GM21576 (cell line): Measurements from ENCODE around the gene VSX1.

ENCODE experiments used
- ATAC-seq: cut with Tn5 transposase; IDR thresholded peaks from one replicate; pipeline ENCODE4 v1.9.1; 2021; ENCODE audit warnings: mild to moderate bottlenecking, moderate library complexity; ENCODE audit not compliant: unreplicated experiment

VSX1 gene

DNA sequence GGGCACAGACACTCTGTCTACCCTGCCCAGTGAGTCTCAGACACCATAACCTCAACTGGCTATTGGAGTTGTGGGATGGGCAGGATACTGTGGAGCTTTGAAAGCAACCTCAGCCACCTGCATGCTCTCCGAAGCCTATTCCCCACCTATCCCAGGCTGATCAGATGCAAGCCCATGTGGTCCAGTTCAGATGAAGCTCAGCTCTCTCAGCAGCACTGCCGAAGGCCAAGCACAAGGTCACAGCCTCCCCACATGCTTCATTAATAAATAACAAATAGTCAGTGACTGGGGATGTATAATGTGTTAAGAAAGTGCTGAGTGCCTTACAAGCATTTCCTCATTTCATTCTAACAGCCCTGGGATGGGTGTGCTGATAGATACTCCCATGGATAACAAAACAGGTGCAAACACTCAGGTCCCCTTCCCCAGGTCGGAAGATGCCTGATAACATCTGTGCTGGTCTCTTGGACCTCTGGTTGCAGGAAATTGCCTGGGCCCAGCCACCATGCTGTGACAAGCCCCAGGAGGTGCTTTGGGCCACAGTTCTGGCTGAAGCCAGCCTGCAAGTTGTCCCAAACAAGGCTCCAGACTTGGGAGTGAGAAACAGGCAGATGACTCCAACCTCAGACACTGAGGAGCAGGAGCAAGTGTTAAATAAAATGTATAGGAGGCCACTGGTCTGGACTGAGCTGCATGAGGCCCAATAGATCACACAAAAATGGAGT is 27.7 kb downstream of the VSX1 start:
- no peak for ATAC-seq

DNA sequence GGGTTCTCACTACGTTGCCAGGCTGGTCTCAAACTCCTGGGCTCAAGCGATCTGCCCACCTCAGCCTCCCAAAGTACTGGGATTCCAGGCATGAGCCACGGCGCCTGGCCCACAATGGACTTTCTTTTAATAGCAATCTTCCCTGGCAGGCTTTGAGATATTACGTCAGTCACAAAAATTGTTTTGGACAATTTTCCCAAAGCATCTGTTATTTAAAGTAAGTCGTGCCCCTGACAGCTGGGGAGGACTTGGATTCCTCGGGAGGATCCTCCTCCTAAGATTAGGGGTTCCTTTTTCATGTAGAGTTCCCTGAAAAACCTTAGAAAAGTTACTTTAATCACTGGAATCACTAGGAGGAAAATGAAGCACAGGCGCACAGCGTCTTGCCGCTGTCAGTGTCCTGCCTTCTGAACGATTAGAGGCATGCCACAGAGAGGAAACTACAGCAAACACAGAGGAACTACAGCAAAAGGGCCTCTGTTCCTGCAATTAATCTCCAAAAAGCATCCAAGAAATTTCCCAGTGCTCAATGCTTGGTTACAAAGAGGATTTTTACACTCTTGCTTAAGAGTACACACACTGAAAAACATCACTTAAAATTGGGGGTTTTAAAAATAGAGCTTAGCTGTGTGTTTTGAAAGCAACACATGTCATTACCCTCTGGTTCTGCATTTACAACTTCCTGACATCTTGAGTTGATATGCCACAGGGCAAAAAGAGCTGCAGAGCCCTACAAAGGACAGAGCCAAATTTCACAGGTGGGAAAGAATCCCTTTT is 28.5 kb downstream of the VSX1 start:
- no peak for ATAC-seq

DNA sequence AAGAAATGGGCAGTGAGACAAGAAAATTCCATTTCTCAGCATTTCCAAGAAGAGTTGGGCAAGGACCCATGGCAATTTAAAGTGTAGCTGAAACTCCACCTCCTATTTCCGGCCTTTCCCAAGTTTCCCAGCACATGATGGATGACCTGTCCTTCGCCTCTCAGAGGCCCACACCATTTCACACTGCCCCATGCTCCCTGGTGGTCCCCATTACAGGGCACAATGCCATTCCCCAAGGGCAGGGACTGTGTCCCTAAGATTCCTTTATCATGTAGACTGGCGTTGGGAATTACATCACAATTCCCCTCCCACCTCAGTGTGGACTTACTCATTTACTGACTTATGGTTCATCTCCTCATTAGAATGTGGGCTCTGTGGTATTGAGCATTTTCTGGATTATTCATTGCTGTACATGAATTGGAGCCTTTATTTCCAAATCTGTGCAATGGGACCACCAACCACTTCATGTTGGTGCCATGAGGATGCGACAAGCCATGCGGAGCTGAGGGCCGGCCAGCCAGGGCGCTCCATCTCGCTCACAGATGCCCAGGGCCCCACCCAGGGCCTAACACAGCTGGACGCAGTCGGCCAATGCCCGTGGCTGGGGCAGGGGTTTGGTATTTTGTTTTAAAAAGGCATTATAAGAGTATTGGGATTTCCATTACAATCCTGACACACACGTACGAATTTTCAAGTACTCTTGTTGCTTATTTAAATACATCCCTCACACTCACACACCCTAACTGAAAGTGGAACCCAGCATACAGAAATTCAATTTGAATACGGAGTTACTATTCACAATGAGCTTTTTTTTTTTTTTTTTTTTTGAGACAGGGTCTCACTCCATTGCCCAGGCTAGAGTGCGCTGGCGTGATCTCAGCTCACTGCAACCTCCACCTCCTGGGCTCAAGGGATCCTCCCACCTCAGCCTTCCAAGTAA is 29.4 kb downstream of the VSX1 start:
- no peak for ATAC-seq

DNA sequence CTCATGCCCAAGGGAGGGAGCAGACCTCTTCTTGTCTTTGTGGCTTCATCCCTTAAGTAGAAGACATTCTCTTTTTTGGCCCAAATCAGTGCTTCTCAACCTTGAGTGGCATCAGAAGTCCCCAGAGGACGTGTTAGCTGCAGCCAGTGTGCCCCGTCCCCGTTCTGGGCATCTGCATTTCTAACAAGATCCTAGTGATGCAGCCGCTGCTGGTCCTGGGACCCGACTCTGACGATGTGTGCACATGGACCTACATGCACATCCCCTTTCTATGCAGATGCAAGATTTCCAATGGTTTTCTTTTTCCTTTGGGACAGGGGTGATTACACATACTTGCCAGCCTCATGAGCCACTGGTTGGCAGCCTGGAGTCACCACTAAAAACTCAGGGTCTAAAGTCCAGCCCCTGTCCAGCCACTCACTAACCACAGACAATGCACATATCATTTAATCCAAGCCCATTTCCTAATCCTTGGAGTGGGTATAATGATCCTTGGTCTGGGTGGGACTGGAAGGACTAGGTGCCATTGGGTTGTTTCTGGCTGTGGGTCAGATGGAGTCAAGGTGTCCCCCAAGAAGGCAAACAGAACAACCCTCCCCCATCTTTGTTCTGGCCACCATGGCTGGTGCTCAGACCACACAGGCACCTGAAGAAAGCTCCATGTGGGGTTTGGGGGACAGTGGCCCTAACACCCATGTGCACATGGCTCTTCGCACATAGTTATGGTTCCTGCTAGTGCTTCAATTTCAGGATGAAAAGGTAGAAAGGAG is 30.4 kb downstream of the VSX1 start:
- no peak for ATAC-seq

DNA sequence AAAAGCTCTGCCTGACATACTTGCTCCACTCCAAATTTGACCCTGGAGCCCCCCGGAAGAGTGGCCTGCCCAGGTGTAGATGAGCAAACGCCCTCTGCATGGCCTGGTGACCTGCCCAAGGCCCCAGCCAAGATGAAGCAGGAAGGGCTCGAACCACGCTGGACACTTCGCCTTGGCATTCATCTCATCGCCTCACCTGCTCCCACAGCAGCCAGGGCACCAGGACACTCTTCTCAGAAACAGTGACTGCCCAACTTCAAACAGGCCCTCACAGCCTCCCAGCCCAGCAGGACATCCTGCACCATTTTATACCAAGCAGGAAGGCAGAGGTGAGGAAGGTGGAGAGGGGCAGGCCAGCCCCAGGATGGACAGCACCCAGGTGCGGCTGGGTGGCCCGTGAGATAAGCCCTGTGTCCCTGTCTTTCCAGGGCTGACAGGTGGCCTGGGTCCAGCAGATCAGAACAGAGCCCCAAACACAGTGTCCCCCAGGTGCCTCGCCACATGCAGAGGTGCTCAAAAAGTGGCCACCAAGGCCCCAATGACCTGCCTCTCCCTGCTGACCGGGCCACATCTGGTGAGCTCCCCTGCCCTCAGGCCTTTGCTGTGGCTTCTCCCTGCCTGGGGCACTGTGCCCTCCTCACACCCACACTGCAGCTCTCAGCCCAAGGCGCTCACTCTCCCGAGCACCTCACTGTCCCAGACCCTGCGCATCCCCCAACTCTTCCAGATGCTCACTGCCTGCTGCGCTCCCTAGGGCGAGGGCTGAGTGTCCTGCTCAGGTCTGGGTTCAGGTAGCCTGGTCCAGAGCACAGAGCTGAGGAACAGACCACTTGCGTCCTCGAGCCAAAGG is 31.2 kb downstream of the VSX1 start:
- no peak for ATAC-seq

DNA sequence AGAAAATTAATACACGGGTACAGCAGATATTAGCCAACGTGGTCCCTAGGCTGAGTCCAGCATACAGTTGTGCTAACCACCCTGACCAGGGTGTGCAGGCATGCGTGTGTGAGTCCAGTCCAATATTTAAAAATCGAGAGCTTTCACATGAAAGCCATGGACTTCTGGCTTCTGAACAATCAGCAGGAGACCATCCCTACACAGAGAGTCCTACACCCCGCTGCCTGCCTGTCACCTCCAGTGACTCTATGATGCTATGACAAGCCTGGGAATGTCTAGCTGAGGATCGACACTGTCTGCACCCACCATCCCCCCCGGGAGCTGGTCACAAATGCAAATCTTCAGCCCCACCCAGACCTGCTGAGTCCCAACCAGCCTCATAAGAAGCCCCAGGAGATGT is 31.9 kb downstream of the VSX1 start:
- no peak for ATAC-seq

DNA sequence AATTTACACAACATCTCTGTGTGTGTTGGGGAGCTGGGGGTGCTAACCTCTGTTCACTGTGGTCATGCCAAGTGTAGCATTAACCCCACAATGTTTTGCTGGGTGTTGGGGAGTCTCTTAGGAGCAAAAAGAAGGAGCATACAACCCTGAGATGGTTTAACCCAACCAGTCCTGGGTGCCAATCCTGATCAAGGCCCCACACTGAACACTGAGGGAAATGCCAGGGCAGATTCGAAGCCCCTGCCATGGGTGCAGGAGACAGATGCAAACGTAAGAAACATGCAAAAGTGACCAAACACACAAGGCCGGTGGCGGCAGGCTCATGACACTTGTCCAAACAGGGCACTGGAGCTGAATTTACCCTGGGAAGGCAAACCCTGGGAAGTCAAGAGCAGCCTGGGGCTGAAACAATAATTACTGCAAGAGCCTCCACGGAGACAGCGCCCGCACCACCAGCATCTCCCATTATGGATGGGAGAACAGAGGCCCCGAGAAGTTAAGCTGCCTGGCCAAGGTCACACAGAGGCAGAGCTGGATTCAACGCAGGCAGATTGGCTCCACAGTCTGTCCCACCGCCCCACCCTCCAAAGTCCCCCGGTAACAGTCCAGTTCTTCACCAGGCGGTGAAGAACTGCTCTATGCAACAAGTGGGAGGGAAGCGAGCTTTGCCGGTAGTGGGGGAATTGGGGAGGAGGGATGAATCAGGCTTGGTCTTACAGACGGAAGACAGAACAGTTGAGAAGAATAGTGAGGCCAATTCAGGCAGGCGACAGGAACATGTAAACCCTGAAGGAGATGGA is 32.5 kb downstream of the VSX1 start:
- ATAC-seq = no peak

DNA sequence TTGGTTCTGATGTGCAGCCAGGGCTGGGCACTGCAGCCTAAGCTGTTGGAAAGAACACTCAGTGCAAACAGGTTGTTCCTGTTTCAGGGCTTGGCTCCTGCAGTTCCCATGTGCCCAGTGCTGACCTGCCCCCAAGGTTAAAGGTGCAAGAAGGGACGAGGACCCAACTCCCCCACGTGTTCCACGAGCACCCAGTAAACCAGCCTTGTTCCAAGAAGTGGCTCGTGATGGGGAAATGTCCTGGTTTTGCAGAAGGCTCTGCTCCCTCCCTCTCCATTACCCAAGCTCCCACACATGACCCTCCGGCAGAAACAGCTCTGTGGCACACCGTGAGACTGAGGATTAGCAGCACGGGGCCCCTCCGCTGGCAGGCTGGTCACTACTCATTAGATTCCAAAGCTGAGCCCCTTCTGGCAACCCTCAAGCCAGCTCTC is 33.4 kb downstream of the VSX1 start:
- no peak for ATAC-seq

DNA sequence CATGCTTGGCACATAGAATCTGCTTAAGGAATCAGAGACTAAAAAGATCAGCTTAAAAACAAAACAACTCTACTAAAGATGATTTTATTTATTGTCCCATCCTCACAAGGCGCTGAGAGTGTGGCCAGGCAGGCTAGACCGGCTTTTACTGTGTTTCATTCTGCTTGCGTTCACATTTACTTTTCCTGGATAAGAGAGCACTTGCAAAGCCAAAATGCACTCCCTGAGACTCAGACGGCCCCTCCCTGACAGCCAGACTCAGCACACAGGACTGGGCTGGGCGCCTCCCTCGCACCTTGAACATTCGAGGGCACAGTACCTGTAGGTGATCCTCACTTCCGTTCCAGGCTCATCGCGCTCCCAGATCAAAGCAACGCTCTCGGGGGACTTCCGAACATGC is 34.2 kb downstream of the VSX1 start:
- no peak for ATAC-seq

DNA sequence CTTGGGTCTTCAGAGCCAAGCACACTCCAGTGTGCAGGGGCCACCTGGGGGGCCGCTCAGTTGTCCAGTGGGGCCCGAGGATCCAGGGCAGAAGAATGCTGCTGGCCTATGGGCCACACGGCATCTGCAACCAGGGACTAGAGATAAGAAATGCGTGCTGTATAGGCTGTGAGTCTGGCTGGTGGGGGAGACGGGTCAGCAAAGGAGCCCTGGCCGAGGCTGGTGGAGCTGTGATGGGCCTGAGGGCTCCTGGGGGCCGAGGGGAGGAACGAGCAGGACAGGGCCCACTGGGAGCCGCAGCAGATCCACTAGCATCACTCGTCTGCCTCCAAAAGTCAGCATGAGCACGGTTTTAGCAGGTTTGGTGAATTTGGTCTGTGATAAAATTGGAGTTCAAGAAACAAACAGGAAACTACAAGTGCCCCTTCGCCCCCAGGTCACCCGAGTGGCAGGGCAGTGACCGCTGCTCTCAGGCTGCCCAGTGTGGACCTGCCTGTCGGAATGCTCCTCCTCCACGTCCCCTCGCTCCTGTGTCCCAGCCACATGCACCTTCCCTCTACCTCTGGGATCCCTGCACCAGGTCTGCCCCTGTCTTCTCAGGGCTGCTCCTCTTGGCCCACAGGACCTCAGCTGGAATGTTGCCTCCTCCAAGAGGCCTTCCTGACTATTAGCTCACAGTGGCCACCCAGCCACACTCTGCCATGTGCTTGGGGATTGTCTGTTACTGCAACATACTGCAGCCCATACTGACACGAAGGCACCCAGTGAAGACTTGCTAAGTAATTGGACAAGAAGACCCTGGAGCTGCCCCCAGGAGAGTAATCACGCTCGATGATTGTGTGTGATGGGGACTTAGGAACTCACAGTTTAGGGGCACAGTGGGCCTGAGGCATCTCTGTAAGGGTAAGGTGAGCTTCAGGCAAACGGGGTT is 34.9 kb downstream of the VSX1 start:
- no peak for ATAC-seq

DNA sequence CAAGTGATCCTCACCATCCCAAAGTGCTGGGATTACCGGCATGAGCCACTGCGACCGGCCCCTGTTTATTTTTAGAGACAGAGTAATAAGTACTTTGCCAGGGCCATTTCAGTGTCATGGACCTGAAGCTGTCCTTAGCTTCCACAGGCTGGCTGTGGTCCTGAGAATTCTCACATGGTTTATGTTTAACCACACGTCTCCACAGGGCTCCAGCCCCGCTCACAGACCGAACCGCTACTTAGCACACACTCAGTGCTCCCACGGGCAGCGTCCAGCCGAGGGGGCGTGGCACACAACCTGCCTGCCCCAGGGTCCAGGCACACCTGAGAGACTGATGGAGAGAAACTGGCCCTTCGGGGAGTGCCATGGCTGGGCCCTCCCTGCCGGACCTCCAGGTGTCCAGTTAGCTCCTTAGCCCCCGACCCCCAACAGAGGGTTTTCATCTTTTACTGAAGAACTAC is 35.7 kb downstream of the VSX1 start:
- ATAC-seq = no peak

DNA sequence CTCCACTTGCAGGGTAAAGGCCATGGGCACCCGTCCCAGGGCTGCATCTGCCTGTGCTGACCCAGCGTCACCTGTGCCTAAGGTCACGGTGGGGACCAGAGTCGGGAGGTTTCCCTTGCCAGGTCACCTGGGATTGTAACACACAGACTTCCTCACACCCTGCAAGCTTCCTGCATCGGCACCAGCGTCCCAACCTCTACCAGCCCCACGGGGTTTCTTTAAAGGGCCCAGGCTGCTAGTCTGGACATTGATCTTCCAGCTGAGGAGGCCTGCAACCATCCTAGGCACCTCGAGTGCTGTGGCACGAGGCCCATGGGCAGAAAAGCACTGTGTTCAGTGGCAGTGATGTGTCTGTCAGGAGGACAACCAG is 36.6 kb downstream of the VSX1 start:
- no peak for ATAC-seq

DNA sequence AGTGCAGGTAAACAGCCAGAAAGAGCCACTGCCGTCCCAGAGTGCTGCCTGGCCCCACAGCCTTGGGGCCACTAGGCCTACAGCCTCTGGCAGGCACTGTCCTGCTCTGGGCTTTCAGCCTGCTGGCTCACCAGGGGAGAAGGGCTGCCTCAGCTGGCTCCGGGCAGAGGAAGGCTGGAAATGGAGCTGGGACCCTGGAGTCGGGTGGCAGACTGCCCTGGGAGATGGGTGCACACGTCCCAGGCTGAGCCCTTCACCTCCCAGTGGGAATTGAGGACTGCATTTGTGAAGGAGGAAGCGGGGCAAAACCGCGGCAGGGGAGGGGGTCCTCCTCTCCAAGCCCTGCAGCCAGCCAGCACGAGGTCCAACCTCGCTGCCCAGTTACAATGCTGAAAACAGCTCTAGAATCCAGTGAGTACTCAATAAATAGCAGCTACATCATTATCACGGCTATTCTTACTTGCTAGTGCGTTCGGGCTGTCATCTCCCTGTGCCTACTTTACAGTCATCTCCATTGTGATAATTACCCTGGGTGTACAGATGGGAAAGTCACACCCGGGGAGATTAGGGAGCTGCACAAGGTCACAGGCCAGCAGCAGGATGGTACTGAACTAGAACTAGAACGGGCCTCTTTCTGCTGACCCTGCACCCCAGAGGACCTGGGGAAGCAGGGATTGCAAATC is 37.1 kb downstream of the VSX1 start:
- no peak for ATAC-seq

DNA sequence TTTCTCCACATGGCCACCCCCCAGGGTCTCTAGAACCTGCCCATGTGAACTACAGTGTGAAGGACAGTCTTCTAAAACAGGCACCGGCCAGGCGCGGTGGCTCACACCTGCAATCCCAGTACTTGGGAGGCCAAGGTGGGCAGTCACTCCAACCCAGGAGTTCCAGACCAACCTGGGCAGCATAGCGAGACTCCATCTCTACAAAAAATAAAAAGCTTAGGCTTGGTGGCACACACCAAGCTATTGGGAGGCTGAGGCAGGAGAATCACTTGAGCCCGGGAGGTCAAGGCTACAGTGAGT is 37.7 kb downstream of the VSX1 start:
- no peak for ATAC-seq

DNA sequence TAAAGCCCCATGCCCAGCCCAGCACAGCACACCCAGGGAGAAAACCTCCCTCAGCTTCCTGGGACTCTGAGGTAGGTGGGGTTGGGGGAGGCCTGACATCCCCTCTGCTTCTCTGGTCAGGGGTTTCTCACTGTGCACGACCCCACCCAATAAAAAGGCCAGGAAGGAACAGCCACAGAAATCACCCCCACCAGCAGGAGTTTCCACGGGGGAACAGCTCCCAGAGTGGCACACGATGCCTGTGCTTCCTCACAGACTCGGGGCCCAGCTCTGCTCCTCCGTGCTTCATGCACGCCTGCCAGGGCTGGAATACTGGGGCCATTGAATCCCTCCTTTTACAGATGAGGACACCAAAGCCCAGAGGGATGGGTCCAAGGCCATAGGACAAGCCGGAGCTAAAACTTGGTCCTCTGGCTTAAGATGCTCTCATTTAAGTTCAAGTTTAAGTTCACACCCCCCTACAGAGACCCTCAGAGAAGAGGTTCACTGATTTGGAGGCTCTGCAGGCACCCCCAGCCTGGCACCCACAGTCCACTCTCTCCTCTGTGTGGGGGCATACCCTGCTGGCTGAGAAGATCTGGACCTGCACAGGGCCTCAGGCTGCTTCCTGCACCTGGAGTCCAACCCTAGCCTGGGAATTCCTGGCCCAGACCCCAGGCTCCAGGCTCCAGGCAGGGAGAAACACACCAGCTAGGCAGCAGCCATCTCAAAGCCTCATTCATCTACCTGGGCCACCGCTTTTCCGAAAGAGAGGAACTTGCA is 38.3 kb downstream of the VSX1 start:
- ATAC-seq = no peak
